GM19397 (cell line): ENCODE results near the gene TBC1D19.
"Not testable (repeated sequence)": the region's sequence is repeated elsewhere in the genome, so short reads cannot be mapped to it uniquely, and the experiment has no call there.

Experiments used
- ATAC-seq: cut with Tn5 transposase; IDR thresholded peaks from one replicate; pipeline ENCODE4 v1.9.1; 2021; ENCODE audit warnings: mild to moderate bottlenecking, moderate library complexity; ENCODE audit not compliant: unreplicated experiment

The TBC1D19 gene

DNA sequence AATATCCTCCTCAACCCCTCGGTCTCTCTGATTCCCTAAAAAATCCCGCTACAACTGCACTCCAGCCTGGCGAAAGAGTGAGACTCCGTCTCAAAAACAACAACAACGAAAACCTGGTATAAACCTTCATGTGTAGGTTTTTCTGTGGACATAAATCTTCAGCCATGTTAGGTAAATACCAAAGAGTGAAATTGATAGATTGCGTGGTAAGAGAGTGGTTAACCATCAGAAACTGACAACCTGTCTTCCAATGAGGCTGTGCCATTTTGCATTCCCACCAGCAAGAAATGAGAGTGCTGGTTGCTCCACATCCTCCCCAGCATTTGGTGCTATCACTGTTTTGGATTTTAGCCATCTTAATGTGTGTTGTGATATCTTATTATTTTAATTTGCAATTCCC lies 10.9 kb downstream of the TBC1D19 start:
- ATAC-seq = no peak

GRCh38 chr4:26596843-26597242 lies 13.0 kb downstream of the TBC1D19 start:
- no peak for ATAC-seq

DNA sequence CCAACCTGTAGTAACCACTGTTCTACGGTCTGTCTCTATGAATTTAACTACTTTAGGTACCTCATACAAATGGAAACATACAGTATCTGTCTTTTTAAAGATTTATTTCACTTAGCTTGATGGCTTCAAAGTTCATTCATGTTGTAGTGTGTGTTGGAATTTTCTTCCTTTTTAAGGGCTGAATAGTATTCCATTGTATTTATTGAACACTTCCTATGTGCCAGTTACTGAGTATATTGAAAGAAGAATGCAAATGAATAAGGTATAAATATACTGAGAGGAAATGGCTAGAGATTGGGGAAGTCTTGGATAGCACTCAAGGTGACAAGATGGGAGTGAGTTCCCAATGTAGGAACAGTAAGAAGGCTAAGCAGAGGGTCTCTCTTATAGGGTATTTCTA lies 17.3 kb downstream of the TBC1D19 start:
- ATAC-seq = no peak

DNA sequence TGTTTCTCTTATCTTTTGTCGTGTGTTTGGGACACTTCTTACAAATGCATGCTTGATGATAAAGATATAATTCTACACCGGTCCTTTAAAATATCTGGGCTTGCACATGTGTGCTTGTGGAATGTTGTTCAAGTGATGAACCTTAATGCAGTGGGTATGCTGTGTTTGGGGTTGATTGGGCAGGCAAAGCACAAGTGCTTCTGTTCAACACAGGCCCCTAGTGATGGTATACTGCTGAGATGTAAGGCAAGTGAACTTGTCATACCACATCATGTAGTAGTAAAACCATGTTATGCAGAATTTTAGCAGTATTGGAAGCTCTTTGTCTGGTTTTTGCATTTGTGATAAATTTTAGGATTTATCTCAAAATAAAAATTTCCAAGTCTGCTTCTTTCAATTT lies 23.9 kb downstream of the TBC1D19 start:
- ATAC-seq = no peak

- ATAC-seq = no peak
Measured at GRCh38 chr4:26609391-26609790, 25.5 kb downstream of the TBC1D19 start.

DNA sequence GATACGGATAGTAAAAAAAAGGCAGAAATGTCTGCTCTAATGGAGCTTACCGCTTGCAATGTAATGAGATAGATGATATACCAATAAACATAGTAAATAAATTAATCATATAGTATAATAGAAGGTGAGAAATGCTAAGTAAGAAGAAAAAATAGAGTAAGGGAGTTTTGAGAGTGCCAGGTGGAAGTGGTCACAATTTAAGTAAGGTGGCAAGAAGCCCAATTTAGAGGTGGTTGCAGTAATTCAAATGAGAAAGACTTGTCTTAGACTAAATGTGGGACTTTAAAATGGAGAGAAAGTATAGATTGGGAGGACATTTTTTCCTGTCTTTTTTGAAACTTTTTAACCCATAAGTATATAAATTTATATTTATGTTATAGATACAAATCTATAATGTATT lies 26.0 kb downstream of the TBC1D19 start:
- ATAC-seq = no peak

DNA sequence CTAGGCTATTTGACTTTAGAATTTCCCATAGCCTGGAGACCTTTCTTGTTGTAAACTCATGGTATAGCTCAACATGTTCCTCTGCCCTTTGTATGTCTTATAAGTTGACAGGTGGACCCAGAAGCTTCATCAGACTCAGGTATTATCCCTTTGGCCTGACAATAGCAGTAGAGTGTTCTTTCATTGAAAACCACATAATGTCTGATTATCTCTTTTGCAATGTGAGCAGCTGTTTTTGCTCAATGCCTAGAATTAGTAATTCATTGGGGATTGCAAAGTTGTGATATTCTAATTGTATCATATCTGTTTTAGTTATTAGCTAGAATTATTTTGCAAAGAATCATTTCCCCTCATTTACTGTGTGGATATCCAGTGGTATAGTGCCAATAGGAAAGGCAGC lies 27.5 kb downstream of the TBC1D19 start:
- no peak for ATAC-seq

DNA sequence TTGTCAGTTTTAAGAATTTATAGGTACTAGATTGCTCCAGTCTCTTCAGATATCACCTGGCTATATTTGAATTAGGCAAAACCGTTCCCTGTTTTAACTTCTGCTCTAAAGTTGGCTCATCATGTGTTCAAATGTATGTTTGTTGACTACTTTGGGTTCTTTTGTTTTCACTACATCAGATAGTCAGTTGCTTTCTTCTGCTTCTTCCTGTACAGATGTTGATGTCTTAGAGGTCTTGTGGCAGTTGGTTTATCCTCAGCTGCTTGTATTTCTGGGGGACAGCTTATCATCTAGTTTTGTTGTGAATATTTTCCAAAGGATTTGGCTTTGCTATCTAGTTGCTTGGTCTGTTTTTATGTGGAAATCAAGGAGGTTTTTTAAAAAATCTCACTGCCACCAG lies 28.0 kb downstream of the TBC1D19 start:
- ATAC-seq = no peak

GRCh38 chr4:26613237-26613636 lies 29.4 kb downstream of the TBC1D19 start:
- ATAC-seq = no peak

- ATAC-seq = no peak
Measured at GRCh38 chr4:26613735-26614134, 29.9 kb downstream of the TBC1D19 start.

- no peak for ATAC-seq
Measured at GRCh38 chr4:26619784-26620183, 35.9 kb downstream of the TBC1D19 start.

DNA sequence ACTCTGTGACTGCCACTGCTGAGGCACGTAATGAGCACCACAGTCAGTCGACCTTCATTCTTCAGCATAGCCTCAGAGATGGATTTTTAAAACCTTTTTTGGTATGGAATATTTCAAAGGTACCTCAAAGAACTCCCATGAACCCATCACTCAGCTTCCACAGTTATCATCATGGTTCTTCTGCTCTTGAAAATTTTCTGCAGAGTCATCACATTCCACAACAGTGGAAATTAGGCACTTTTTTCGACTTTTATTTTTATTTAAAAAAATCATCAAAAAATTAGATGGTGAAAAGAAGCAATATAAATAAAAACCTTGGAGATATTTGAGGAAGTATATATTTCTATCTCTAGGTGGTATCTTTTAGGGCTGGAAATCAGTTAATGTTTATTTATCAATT lies 37.5 kb downstream of the TBC1D19 start:
- no peak for ATAC-seq

DNA sequence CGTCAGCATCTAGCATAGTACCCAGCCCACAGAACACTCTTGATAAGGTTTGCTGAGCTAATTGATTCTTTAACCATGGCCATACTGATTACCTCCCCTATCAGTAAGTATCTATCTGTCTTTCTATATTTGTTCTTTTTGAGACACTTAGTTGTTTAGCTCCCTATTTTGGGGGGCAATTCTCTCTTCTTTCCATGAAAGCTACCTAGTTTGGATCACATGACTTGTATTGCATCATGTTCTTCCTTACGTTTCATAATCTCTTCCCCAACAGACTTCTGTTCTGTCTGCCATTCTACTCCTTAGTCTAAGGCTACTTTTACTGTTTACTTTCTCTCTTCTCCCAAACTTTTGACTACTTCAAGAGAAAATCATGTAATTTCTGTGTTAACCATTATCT lies 39.0 kb downstream of the TBC1D19 start:
- ATAC-seq = no peak

GRCh38 chr4:26626658-26627057 lies 42.8 kb downstream of the TBC1D19 start:
- ATAC-seq = not testable (repeated sequence)

DNA sequence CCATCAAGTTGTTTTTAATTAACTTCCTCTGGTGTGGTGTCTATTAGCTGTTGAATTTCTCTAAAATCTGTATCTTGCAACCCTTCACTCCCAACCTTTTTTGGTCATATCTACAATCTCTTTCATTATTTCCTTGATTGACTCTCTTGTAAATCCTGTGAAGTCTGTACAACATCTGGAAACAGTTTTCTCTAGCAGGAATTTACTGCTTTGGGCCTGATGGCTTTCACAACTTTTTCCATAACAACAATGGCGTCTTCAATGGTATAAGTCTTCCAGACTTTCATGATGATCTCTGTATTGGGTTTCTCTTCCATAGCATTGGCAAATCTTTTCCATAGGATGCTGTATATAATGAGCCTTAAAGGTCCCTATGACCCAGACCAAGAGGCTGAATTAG lies 49.0 kb downstream of the TBC1D19 start:
- ATAC-seq = no peak

DNA sequence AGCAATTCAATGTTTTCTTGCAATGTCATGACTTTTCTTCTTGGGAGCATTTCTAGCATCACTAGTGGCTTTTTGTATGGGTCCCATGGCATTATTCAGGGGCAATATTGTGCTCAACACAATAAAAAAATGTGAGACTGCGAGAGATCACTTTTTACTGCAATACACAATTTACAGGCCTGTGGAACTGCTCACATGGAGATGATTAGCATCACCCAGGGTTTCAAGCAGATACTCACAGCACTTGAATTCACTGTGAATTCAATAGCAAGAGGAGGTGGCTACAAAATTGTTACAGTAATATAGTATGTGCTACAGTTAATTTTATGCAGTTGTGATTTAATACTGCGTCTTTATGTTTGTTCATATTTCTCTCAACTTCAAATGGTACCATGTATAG lies 50.4 kb downstream of the TBC1D19 start:
- ATAC-seq = no peak

GRCh38 chr4:26636458-26636857 lies 52.6 kb downstream of the TBC1D19 start:
- no peak for ATAC-seq

GRCh38 chr4:26640639-26641038 lies 56.8 kb downstream of the TBC1D19 start:
- ATAC-seq = not testable (repeated sequence)

- no peak for ATAC-seq
Measured at GRCh38 chr4:26647523-26648224, 63.8 kb downstream of the TBC1D19 start.

GRCh38 chr4:26648260-26648659 lies 64.4 kb downstream of the TBC1D19 start:
- no peak for ATAC-seq

DNA sequence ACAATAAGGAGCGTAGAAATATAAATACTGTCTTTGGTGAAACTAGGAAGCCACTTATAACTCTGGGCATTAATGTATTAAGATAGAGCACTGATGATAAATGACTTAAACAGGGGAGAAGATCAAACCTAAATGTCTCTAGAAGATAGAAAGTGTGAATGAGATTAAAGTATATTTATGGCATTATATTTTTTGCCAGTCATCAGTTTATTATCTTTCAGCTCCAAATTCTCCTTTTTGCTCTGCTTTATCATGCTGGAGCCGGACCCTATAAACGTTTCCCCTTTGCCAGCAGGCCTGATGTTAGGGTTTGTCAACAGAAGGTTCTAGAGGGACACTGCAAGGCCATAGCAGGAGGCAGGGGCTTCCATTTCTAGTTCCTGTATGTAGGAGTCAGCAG lies 76.4 kb downstream of the TBC1D19 start:
- no peak for ATAC-seq

DNA sequence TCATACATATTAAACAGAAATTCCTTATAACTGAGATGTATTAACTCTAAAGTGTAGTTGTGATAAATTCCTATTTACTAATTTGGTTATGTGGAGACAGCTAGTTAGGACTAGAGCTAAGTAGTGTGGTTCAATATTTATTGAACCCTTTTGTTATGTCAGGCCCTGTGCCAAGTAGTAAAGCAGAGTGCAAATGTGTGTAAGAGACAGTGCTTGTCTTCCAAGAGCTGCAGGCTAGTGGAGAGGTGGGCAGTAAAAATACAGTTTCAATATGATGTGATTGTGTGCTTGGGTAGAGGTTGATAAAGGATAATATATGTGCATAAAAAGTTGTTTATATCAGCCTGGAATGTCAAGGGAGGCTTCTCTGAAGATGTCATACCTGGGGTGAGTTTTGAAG lies 80.0 kb downstream of the TBC1D19 start:
- ATAC-seq = no peak

DNA sequence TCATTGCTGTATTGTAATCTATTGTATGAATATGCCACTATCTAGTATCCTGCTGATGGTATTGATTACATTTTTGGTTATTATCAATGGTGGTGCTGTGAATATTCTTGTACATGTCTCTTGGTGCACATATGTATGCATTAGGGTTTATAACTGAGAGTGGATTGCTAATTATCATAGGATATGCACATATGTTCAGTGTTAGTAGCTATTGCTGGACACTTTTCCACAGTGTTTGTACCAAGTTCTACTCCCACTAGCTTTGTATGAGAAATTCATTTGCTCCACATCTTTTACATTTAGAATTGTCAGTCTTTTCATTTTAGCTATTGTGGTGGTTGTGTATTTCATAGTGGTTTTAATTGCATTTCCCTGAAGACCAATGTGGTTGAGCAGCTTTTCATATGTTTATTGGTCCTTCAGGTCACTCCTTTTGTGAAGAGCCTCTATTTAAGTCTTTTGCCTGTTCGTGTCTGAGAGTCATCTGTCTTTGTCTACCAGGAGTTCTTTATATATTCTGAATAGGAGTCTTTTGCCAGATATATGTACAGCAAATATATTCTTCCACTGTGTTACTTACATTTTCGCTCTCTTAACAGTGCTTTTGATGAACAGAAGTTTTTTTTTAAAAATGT lies 87.1 kb downstream of the TBC1D19 start:
- no peak for ATAC-seq
